HFFc6 (cell line): ENCODE results near the gene SCYGR2. TPM values are rescaled to one million over a fixed set of nuclear protein-coding genes. Genes with fewer than 3 reads are reported as not detected.

Experiments used
- DNase-seq: peaks from one replicate; pipeline ENCODE4 v3.0.0-alpha.2; 2018
- H3K27ac Mint-ChIP-seq: 2 replicates; pipeline ENCODE4 v1.8.0; 2020; ENCODE audit warnings: mild to moderate bottlenecking, mixed read lengths
- H3K27me3 Mint-ChIP-seq: 2 replicates; pipeline ENCODE4 v1.8.0; 2021; ENCODE audit warnings: mild to moderate bottlenecking, moderate library complexity, mixed read lengths; ENCODE audit not compliant: insufficient read depth
- H3K36me3 Mint-ChIP-seq: 2 replicates; pipeline ENCODE4 v1.8.0; 2021; ENCODE audit warnings: low read depth, mixed read lengths
- H3K4me1 Mint-ChIP-seq: 2 replicates; pipeline ENCODE4 v1.8.0; 2020; ENCODE audit warnings: low read depth, mixed read lengths
- H3K4me3 Mint-ChIP-seq: 2 replicates; pipeline ENCODE4 v1.8.0; 2020; ENCODE audit warnings: mild to moderate bottlenecking, moderate library complexity, mixed read lengths
- H3K9me3 Mint-ChIP-seq: 2 replicates; pipeline ENCODE4 v1.8.0; 2020; ENCODE audit warnings: mild to moderate bottlenecking, mixed read lengths
- CTCF ChIP-seq: fragments of 200-600 bp; sonication (generic); IDR thresholded peaks from 2 replicates; pipeline ENCODE4 v1.5.0; 2021; ENCODE audit warnings: antibody characterized with exemption, mild to moderate bottlenecking
- total RNA-seq, 6 experiments: library from RNA; stranded (reverse); fragmentation: NEBNext Ultra II Directional; extraction: Animal tissue kit (Norgen Biotek cat#: 25700); gene quantifications; 2 replicates in 1 of 6; 3 replicates in 5 of 6; pipeline ENCODE4 v1.2.3, GENCODE V29; 2021

Gene SCYGR2
- total RNA-seq, 6 experiments from 2014 or later: not detected

- no peaks in the 10 kb centered on the region for H3K36me3 Mint-ChIP-seq
- no peak overlapping the region for H3K27ac Mint-ChIP-seq
- no peak overlapping the region for H3K4me3 Mint-ChIP-seq
- no peak for TF ChIP-seq CTCF
- H3K27me3 Mint-ChIP-seq: peaks cover 4% of the 10 kb centered on the region
- peaks cover 14% of the 10 kb centered on the region for H3K4me1 Mint-ChIP-seq
- DNase-seq: no peak
- H3K9me3 Mint-ChIP-seq: no peaks in the 10 kb centered on the region
Observed at GRCh38 chr2:227626580-227627151, 28.0 kb downstream of the SCYGR2 start.

- H3K4me3 Mint-ChIP-seq: no peak overlapping the region
- H3K27ac Mint-ChIP-seq: no peak overlapping the region
- peaks cover 5% of the 10 kb centered on the region; the same call in 1 of the 2 replicates for H3K27me3 Mint-ChIP-seq
- no peaks in the 10 kb centered on the region for H3K9me3 Mint-ChIP-seq
- peaks cover 13% of the 10 kb centered on the region for H3K4me1 Mint-ChIP-seq
- no peak for DNase-seq
- TF ChIP-seq CTCF: no peak
- H3K36me3 Mint-ChIP-seq: no peaks in the 10 kb centered on the region
Observed at GRCh38 chr2:227627769-227628168, 29.1 kb downstream of the SCYGR2 start.

GRCh38 chr2:227629435-227629834 lies 30.7 kb downstream of the SCYGR2 start:
- Mint-ChIP-seq H3K27me3 (peaks cover 5% of the 10 kb centered on the region; the same call in 1 of the 2 replicates), H3K4me3 (no peak overlapping the region), H3K9me3 (no peaks in the 10 kb centered on the region), H3K27ac (no peak overlapping the region), H3K36me3 (no peaks in the 10 kb centered on the region), H3K4me1 (no peaks in the 10 kb centered on the region; the same call in 1 of the 2 replicates)
- DNase-seq: no peak
- TF ChIP-seq CTCF: no peak

- Mint-ChIP-seq H3K4me3 (no peak overlapping the region), H3K36me3 (no peaks in the 10 kb centered on the region), H3K4me1 (no peaks in the 10 kb centered on the region; the same call in 1 of the 2 replicates), H3K27ac (no peak overlapping the region), H3K9me3 (no peaks in the 10 kb centered on the region), H3K27me3 (peaks cover 5% of the 10 kb centered on the region; the same call in 1 of the 2 replicates)
- no peak for DNase-seq
- TF ChIP-seq CTCF: no peak
Observed at GRCh38 chr2:227630322-227630721, 31.6 kb downstream of the SCYGR2 start.

- H3K27ac Mint-ChIP-seq: no peak overlapping the region
- no peak overlapping the region for H3K4me3 Mint-ChIP-seq
- no peaks in the 10 kb centered on the region for H3K9me3 Mint-ChIP-seq
- peaks cover 8% of the 10 kb centered on the region for H3K27me3 Mint-ChIP-seq
- TF ChIP-seq CTCF: no peak
- no peaks in the 10 kb centered on the region for H3K4me1 Mint-ChIP-seq
- no peak for DNase-seq
- no peaks in the 10 kb centered on the region for H3K36me3 Mint-ChIP-seq
Observed at GRCh38 chr2:227632827-227633226, 34.1 kb downstream of the SCYGR2 start.
